ENCODE data around the gene KDF1. TPM values are rescaled to one million over a fixed set of nuclear protein-coding genes. Genes with fewer than 3 reads are reported as not detected.
"Not testable (repeated sequence)": the region's sequence is repeated elsewhere in the genome, so short reads cannot be mapped to it uniquely, and the experiment has no call there.

The KDF1 gene
- total RNA-seq, 2 experiments from 2014 or later: 0.18 to 0.27 TPM

GRCh38 chr1:26950602-26951001, 9.7 kb downstream of the KDF1 start:
- ChIA-PET POLR2A (interaction anchor here (1.1 to 1.2 kb wide), 2 partner anchors 10 to 40 kb away, joined by 3 read pairs; partner anchors contain the start of gene KDF1), CTCF (interaction anchor here (0.8 to 1.3 kb wide), 2 partner anchors 10 to 94 kb away, joined by 3 read pairs; partner anchors contain the start of gene KDF1)
- DNase-seq (no peak), ATAC-seq (no peak)
- no peaks in the 10 kb centered on the region for H3K27me3 Mint-ChIP-seq
- no peak overlapping the region for H3K4me3 Mint-ChIP-seq
- TF ChIP-seq, protein P1, sequence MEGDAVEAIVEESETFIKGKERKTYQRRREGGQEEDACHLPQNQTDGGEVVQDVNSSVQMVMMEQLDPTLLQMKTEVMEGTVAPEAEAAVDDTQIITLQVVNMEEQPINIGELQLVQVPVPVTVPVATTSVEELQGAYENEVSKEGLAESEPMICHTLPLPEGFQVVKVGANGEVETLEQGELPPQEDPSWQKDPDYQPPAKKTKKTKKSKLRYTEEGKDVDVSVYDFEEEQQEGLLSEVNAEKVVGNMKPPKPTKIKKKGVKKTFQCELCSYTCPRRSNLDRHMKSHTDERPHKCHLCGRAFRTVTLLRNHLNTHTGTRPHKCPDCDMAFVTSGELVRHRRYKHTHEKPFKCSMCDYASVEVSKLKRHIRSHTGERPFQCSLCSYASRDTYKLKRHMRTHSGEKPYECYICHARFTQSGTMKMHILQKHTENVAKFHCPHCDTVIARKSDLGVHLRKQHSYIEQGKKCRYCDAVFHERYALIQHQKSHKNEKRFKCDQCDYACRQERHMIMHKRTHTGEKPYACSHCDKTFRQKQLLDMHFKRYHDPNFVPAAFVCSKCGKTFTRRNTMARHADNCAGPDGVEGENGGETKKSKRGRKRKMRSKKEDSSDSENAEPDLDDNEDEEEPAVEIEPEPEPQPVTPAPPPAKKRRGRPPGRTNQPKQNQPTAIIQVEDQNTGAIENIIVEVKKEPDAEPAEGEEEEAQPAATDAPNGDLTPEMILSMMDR (IDR thresholded peaks at IDR 0.05): no peak
- peaks cover 13% of the 10 kb centered on the region for H3K36me3 Mint-ChIP-seq (ENCODE audit: low read depth)
- no peaks in the 10 kb centered on the region for H3K4me1 Mint-ChIP-seq (ENCODE audit: low read depth)
- H3K27ac Mint-ChIP-seq: no peak overlapping the region
- intact Hi-C loops (cut with micrococcal nuclease): no loop called here
- H3K9me3 Mint-ChIP-seq: no peaks in the 10 kb centered on the region

DNA sequence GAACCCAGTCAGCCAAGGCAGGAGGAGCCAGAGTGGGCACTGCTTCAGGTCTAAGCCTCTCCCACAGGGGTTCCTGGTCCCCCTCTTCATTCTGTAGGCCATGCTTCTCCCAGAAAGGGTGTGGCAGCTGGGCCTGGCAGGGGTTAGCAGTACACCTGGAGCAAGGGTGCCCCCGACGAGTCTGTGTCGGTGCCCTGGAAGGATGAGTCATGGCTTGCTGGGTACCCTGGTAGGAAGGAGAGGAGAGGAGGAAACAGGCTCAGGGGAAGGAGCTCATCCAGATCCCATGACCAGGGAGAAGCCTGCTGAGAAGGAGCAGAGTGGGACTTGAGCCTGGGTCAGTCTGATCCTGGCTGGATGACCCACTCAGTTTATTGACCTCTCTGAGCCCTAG, 10.3 kb downstream of the KDF1 start:
- ATAC-seq (no peak), DNase-seq (no peak)
- Mint-ChIP-seq H3K4me1 (ENCODE audit: low read depth) (no peaks in the 10 kb centered on the region), H3K36me3 (ENCODE audit: low read depth) (peaks cover 19% of the 10 kb centered on the region), H3K4me3 (no peak overlapping the region), H3K9me3 (no peaks in the 10 kb centered on the region), H3K27me3 (no peaks in the 10 kb centered on the region), H3K27ac (no peak overlapping the region)
- ChIA-PET CTCF (interaction anchor here (0.8 kb wide), 1 partner anchor 94 kb away, joined by 3 read pairs; no protein-coding TSS in a partner anchor), POLR2A (interaction anchor here (1.1 to 1.2 kb wide), 2 partner anchors 11 to 39 kb away, joined by 3 read pairs; partner anchors contain the start of gene KDF1)
- TF ChIP-seq, protein P1 (IDR thresholded peaks at IDR 0.05): no peak
- intact Hi-C loops (cut with micrococcal nuclease): no loop called here

GRCh38 chr1:26949266-26949925, 10.9 kb downstream of the KDF1 start:
- ATAC-seq (no peak), DNase-seq (no peak)
- peaks cover 19% of the 10 kb centered on the region for H3K36me3 Mint-ChIP-seq (ENCODE audit: low read depth)
- intact Hi-C loops (cut with micrococcal nuclease): no loop called here
- no peaks in the 10 kb centered on the region for H3K9me3 Mint-ChIP-seq
- POLR2A ChIA-PET: no interaction called here
- H3K4me1 Mint-ChIP-seq (ENCODE audit: low read depth): no peaks in the 10 kb centered on the region
- no peak overlapping the region for H3K27ac Mint-ChIP-seq
- H3K4me3 Mint-ChIP-seq: no peak overlapping the region
- TF ChIP-seq, protein P1 (IDR thresholded peaks at IDR 0.05): no peak
- H3K27me3 Mint-ChIP-seq: no peaks in the 10 kb centered on the region
- CTCF ChIA-PET: no interaction called here

DNA sequence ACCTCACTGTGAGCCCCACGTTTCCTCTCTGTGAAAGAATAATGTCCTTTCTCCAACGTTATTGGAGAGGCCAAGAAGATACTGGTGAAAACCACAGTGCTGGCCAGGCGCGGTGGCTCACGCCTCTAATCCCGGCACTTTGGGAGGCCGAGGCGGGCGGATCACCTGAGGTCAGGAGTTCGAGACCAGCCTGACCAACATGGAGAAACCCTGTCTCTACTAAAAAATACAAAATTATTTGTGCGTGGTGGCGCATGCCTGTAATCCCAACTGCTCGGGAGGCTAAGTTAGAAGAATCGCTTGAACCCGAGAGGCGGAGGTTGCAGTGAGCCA, 11.6 kb downstream of the KDF1 start:
- H3K4me1 Mint-ChIP-seq (ENCODE audit: low read depth); intact Hi-C loops (cut with micrococcal nuclease); ATAC-seq; DNase-seq; H3K4me3 Mint-ChIP-seq; CTCF ChIA-PET; H3K27me3 Mint-ChIP-seq; H3K27ac Mint-ChIP-seq; H3K9me3 Mint-ChIP-seq: not testable (repeated sequence)
- POLR2A ChIA-PET: interaction anchor here (1.1 kb wide), 1 partner anchor 12 kb away, joined by 3 read pairs; the partner anchor contains the start of gene KDF1
- peaks cover 19% of the 10 kb centered on the region for H3K36me3 Mint-ChIP-seq (ENCODE audit: low read depth)

- ChIA-PET CTCF (no interaction called here), POLR2A (no interaction called here)
- DNase-seq: no peak
- Mint-ChIP-seq H3K4me3 (no peak overlapping the region), H3K36me3 (ENCODE audit: low read depth) (peaks cover 33% of the 10 kb centered on the region), H3K4me1 (ENCODE audit: low read depth) (no peaks in the 10 kb centered on the region), H3K27ac (no peak overlapping the region), H3K27me3 (no peaks in the 10 kb centered on the region), H3K9me3 (no peaks in the 10 kb centered on the region)
- TF ChIP-seq, protein P1 (IDR thresholded peaks at IDR 0.05): no peak
- no peak for ATAC-seq
- intact Hi-C loops (cut with micrococcal nuclease): no loop called here
Observed at GRCh38 chr1:26946270-26946669, 14.0 kb downstream of the KDF1 start.
